IPS-NIHi7 (cell line): ENCODE data around the gene PLCB1.

Experiments used
- DNase-seq: peaks from one replicate; pipeline ENCODE4 v3.0.0; 2012; ENCODE audit warnings: mixed read lengths; ENCODE audit errors: extremely low spot score

Gene PLCB1

DNA sequence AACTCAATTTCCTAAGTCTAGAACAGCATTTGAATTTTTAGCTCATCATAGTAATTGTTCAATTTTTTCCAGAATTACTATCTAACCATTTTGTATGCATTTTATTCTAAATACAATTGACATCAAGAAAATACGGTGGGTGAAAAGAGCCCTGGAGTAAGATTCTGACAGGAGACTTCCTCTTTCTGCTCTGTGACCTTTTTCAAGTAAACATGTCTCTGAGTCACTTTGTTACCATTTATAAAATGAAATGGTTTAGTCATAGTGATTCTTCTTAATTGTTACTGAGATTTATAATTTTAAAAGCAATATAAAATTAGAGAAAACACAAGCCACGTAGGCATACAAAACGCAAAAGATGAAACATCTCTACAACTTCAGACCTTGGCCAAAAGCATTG is 80.2 kb downstream of the PLCB1 start:
- no peak for DNase-seq

GRCh38 chr20:8213270-8213669 is 81.2 kb downstream of the PLCB1 start:
- peak; percentile 22 for DNase-seq

DNA sequence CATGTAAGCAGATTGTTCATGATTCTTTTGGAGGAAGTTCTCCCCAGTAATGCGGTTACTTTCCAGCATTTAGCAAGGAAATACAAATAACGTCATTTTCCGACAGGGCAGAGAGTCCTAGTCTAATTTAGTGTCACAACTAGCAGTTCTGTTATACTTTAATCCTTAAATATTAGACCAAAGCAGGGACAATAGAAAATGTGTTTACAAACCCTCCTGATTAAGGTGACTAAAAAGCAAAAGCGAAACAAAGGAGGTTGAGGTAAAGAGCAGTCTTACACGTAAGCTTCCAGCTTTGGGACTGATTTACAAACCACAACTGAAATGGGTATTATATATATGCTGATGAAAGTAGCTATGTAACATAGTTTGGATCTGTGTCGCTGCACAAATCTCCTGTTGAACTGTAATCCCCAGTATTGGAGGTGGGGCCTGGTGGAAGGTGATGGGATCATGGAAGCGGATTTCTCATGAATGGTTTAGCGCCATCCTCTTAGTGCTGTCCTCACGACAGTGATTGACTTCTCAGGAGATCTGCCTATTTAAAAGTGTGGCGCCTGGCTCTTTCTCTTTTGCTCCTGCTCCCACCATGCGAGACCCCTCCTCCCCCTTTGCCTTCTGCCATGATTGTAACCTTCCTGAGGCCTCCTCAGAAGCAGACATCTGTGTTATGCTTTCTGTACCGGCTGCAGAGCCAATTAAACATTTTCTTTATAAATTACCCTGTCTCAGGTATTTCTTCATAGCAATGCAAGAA is 81.9 kb downstream of the PLCB1 start:
- DNase-seq, result no peak

- DNase-seq, result no peak
Measured at GRCh38 chr20:8215361-8215781, 83.3 kb downstream of the PLCB1 start.

DNA sequence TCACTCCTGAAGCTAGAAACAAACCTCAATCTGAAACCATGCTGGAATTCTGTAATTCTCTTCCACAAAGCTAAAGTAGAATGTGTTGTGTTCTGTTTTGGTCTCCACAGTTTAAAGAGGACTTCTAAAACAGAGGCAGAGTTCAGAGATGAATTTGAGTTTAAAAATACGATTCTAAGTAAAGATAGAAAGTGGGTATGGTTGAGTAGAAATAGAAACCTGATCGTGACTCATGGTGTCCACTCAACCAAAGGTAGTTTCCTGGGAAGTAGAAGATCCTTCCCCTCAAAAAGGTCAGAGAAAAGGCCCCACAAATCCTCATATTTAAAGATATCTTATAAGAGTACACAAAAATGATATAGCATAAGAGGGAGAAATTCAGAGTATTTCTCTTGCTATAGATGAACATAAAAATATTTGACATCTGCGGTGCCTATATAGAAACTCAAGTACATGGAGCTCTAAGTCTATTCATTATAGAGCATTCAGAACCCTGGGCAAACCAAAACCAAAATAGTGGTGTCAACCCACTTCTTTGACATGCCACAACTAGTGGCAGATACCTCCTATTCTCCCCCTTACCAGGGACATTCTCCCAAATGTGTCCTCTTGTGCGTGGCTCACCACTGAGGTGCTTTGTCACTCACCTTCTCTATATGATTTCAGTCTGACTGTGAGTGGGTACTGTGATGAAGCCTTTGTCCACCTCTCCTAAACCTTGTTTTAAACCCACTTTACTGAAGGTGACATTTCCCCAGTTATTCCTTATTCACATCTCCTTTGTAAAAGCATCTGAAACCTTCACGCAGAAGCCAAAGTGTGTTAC is 84.5 kb downstream of the PLCB1 start:
- no peak for DNase-seq

DNA sequence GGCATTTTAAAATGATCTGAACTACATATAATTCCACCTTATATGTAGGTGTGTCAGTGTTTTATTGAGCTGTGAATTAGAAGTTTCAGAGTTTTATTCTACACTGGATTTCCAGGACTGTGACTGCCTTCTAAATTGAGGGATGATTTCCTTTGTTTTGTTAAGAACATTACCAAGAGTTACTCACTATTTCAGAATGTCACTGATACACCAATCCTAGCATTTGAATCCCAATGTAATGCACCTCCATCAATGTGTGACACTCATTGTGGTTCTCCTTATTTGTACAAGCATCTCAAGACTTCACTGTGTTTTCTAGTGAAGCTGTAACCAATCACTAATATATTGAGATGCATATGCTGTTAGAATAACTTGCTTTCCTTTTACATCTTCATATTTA is 86.8 kb downstream of the PLCB1 start:
- no peak for DNase-seq

DNA sequence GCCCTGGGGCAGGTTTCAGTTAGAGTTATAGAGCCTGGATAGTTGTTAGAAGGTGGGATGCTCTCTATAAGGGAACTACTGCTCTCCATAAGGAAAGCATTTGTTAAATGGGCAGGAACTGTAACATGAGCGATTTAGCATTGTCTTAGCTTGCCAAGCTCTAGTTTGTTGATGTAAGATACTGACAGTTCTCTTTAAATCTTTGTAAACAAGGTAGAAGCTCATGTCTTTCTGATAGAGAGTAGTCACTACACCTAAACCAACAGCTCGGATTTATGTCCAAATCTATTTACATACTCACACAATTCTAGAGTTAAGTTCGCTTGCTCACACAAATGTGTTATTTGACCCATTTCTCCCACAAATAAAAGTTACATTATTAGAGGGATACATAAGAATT is 87.3 kb downstream of the PLCB1 start:
- DNase-seq, result no peak

- DNase-seq, result no peak
Measured at GRCh38 chr20:8220716-8221115, 88.7 kb downstream of the PLCB1 start.

DNA sequence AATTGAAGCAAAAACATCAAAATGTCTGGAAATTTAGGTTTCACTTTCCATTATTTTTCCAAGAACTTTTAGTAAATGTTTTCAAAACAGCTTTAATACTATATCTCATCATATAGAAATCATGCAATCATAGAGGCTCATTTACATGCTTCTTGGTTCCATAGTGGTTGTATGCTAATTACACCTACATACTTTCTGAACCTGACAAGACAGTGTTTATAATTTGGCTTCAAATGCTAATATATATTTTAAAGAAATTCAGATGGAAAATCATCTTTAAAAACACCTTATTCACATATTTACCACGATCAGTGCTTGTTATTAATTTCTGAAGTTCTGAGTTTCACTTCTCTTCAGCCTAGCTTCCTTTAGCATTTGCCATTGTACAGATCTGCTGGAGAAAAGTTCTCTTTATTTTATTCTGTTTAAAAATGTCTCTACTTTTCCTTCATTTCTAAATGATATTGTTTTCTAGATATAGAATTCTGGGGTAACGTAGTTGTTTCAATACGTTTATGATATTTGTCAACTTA is 89.9 kb downstream of the PLCB1 start:
- no peak for DNase-seq

DNA sequence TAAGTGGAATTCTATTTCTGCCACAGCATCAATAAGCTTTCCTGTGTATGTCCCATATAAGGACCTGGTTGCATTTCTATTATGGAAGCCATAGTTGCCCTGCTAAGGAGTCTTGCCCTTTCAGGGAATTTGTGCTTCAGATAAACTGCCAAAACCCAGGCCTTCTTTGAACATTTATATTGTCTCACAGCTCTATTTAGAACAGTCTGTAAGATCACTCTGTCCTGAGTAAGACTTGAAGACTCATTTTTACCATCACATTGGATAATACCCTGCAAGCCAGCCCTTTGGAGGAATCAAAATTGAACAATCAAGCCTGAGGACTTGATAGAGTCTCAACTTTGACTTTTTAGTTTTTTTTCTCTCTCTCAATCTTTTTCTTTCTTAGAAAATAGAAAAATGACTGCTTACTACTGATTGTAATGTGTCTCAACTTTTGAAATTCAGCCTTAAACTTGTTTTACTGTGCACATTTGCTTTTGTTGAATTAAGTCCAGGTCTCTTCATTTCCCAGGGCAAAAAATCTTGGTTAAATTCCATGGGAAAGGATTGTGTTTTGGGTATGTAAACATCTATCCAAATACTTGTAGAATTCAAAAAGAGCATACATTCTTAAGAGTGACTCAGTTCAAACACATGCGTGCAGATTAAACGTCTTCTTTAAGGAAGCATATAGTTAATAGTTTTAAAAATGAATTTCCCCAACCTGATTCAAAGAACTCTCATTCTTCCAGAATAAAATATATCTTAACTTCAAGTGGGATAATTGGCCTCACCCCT is 91.2 kb downstream of the PLCB1 start:
- DNase-seq, result no peak

- DNase-seq, result no peak
Measured at GRCh38 chr20:8225658-8226057, 93.6 kb downstream of the PLCB1 start.

- DNase-seq, result no peak
Measured at GRCh38 chr20:8226106-8226505, 94.0 kb downstream of the PLCB1 start.

GRCh38 chr20:8227293-8227692 is 95.2 kb downstream of the PLCB1 start:
- DNase-seq, result no peak

DNA sequence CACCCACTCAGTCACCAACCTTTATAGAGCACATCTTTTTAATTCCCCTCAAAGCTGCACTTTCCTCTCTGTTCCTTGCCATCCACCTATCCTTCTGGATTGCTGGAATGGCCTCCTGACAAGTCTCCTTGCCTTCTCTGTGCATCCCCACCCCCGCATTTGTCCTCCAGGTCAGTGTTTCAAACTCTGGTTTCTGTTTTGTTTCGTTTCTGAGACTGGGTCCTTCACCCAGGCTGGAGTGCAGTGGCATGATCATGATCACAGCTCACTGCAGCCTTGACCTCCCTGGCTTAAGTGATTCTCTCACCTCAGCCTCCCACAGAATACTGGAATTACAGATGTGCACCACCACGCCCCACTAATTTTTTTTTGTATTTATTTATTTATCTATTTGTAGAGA is 96.2 kb downstream of the PLCB1 start:
- DNase-seq, result no peak

DNA sequence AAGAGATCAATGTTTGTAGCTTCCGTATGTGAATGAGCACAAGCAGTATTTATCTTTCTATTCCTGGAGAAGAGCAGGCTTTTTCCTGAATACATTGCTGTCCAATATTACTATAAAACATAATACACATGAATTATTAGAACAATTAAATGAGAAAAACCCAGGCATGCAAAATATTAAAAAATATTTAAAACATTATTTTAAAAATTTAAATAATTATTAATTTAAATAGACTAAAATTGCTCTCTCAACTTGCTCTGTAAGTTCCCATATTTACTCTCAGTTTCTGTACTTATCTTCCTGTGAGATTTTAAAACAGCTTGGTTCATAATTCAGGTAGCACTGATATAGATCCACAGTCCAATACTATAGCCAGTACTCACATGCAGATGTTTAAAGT is 97.0 kb downstream of the PLCB1 start:
- no peak for DNase-seq

- DNase-seq, result no peak
Measured at GRCh38 chr20:8231038-8231437, 99.0 kb downstream of the PLCB1 start.

- no peak for DNase-seq
Measured at GRCh38 chr20:8232332-8232731, 100.3 kb downstream of the PLCB1 start.

GRCh38 chr20:8234580-8234979 is 102.5 kb downstream of the PLCB1 start:
- DNase-seq, result no peak

GRCh38 chr20:8242066-8242465 is 110.0 kb downstream of the PLCB1 start:
- DNase-seq, result no peak

DNA sequence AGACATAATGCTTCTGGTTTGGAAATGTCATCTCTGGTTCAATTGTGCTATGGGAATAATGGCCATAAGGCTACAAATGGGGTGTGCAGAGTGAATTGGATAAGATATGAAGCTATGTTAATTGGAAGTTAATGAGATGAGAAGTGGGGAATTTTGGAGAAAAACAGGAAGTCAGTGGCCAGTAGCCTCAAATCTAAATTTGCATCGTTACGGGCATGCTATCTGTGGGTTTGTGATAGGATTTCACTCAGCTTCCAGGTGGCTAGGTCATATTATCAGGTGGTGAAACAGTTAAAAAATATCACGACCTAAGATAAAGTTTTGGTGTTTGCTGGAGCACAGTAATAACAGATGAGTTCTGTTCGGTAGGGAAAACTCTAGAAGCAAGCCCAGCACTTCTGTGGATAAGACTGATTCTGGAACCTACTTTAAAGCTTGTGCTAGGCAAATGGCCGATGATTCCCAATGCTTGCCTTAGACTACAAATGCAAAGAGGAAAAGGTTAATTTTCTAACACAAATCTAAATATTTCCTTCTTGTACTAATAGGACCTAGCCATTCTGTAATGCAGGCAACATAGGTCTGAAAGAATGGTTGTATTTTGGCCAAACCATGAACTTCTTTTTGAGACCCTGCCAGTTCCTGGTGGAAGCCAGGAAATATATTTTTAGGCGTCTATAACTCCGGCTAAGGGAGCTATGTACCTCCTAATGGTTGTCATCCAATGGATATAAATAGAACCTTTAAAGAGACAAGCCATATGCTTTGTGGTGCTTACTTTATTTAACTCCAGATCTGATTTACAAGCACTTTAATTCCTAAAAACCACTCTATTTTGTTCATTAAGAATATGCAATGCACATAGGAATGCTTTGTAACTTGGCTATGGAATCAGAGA is 111.0 kb downstream of the PLCB1 start:
- DNase-seq, result no peak

DNA sequence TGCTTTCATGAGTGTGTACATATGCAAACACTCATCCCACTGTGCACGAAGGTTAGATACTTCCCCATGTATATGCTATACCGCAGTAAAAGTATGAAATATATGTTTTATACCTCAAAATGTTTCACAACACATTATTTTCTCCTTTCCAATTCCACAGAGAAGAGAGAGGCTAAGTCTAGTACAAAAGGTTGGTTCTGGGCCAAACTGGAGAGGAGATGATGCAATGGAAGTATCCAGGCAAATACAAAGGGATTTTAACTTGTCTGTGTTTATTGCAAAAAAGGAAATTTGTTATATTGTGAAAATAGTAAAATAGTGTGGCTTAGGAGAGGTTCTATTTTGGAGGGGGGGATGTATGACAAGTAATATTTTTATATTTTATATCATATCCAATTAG is 112.6 kb downstream of the PLCB1 start:
- DNase-seq, result no peak
